ENCODE data around the gene LRP1-AS.
A peak's percentile ranks its signal among the peaks of the same experiment; 100 is the strongest.

LRP1-AS gene

DNA sequence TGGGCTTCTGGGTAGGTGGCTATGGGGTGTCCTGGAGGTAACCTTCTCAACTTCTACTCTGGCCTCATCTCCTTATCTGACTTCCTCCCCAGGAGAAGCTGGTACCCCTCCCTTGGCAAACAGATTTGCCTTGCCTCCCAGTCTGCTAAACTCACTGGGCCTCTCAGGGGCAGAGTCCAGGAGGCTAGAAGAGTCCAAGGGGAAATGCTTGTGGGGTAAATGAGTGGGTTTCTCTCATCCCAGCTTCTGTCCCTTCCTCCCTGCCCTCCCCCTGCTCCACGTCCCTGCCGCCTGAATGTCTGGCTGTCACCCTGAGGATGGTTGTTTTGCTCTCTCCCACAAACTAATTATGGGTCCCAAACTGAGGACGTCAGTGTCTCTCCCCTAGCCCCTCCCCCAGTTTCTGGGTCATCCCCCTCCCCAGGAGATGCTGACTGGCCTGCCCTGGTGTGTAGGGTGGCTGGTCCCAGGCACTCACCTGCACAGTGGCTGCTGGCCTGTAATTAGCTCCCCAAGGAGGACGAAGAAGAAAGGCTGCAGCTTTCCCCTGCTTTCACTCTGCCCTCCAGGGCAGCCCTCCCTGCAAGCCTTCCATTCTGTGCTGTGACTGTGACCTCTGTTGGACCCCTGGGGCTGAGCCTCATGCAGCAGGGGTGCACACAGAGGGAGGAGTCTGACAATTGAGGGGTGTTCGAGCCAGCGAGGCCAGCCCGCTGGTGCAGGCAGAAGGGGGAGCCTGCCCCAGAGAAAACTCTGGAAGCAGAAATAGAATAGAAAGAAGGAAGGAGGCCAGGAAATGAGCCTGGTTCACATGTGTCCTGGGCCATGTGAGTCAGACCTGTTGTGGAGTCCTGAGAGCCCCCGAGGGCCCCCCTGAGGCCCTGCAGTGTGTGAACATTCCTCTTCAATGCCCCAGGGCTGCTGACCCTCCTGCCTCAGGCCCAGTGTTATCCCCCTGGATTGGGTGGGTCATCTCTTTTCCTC is at the start of gene LRP1-AS:
Gene LRP1-AS, minus strand, starts transcription at position 659 of the 984 bp plus-strand sequence.
- no peak for DNase-seq

DNA sequence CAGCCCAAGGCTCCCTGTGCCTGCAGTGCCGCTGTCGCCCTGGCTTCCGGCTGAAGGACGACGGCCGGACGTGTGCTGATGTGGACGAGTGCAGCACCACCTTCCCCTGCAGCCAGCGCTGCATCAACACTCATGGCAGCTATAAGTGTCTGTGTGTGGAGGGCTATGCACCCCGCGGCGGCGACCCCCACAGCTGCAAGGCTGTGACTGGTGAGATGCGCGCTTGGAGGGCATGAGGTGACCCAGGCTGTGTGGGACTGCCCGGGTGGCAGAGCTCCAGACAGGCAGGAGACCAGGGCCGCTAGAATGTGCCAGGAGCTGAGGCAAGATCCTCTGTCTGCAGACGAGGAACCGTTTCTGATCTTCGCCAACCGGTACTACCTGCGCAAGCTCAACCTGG is 49.5 kb upstream of the LRP1-AS start:
- DNase-seq = no peak

DNA sequence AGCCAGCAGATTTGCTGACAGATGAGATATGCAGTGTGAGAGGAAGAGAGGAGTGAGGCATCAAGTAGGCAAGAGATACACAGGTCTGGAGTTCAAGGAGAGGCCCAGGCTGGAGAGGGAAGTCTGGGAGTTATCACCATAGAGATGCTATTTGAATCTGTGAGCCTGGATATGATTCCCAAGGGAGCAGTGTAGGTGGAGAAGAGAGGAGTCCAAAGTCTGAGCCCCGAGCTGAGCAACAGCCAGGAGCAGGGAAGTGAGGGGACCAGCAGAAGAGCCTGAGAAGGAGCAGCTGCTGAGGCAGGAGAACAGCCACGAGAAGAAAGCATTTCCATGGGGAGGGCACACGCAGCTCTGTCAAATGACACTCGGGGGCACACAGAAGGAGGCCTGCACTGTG is 49.0 kb upstream of the LRP1-AS start:
- DNase-seq = no peak

DNA sequence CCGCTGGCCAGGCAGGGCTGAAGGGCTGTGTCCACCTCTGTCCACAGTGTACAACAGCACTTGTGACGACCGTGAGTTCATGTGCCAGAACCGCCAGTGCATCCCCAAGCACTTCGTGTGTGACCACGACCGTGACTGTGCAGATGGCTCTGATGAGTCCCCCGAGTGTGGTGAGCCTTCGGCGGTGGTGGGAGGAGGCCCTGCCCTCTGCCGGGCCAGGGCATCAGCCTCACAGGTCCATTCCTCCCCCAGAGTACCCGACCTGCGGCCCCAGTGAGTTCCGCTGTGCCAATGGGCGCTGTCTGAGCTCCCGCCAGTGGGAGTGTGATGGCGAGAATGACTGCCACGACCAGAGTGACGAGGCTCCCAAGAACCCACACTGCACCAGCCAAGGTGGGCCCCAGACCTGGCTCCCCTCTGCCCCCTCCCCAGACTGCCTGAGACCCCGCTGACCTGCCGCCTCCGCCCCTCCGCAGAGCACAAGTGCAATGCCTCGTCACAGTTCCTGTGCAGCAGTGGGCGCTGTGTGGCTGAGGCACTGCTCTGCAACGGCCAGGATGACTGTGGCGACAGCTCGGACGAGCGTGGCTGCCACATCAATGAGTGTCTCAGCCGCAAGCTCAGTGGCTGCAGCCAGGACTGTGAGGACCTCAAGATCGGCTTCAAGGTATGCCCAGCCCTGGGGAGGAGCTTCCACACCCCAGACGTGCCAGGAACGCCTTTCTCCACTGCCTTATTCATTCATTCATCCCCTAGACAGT is 48.4 kb upstream of the LRP1-AS start:
- DNase-seq = no peak

DNA sequence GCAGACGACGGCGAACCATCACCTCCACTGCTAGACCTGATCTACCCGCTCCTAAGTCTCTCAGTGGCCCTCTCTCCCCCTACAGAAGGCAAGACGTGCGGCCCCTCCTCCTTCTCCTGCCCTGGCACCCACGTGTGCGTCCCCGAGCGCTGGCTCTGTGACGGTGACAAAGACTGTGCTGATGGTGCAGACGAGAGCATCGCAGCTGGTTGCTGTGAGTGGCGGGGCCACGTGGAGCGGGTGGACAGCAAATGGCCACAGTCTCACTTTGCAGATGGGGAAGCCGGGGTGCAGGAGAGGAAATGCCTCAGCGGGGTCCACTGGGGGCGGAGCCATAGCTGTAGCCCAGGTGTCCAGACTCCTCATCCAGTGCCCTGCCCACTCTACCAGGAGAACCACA is 47.8 kb upstream of the LRP1-AS start:
- DNase-seq = no peak

DNA sequence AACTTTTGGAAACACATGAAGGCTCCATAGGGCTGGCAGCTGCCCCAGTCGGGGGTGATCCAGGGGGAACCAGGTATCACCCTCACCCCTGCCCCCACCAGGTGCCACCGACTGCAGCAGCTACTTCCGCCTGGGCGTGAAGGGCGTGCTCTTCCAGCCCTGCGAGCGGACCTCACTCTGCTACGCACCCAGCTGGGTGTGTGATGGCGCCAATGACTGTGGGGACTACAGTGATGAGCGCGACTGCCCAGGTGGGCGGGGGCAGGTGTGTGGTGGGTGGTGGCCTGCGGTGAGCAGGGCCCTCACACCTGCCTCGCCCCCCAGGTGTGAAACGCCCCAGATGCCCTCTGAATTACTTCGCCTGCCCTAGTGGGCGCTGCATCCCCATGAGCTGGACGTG is 46.8 kb upstream of the LRP1-AS start:
- DNase-seq = no peak

DNA sequence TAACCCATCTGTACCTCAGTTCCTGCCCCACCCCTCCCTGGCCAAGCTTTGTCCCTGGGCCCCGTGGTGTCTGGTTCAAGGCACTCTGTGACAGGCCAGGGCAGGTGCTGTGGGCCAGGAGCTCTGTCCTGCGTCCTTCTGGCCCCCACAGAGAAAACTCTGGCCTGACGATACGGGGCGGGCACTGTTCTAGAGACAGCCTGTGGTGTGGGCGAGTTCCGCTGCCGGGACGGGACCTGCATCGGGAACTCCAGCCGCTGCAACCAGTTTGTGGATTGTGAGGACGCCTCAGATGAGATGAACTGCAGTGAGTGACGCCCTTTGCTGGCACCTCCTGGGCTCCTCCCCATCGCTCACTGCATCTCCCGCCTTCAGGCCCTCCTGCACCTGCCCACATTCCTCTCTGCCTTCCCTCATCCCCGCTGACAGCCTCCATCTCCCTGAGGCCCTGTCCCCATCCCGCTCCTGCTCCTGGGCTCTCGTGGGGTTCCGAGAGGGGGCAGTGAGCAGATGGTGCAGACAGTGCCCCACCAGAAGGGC is 46.4 kb upstream of the LRP1-AS start:
- no peak for DNase-seq

DNA sequence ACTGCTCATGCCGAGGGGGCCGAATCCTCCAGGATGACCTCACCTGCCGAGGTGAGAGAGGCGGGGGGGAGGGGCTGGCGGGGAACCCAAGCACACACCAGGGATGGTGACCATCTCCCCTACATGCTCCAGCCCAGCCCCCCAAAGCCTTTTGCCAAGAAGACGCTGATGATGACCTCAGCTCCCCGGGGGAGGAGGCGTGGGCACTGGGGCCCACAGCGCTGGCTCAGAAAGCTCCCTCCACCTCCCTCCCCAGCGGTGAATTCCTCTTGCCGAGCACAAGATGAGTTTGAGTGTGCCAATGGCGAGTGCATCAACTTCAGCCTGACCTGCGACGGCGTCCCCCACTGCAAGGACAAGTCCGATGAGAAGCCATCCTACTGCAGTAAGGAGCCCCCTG is 45.5 kb upstream of the LRP1-AS start:
- no peak for DNase-seq

DNA sequence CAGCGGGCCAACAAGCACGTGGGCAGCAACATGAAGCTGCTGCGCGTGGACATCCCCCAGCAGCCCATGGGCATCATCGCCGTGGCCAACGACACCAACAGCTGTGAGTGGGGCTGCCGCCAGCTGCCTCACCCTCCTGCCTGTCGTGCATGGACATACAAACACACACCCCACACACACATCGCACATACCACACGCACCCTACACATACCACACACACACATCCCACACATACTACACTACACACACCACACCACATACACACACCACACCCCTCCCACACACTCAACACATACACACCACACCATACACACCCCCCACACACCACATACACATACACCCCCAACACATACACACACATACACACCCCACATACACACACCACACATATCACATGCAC is 44.0 kb upstream of the LRP1-AS start:
- DNase-seq = no peak

DNA sequence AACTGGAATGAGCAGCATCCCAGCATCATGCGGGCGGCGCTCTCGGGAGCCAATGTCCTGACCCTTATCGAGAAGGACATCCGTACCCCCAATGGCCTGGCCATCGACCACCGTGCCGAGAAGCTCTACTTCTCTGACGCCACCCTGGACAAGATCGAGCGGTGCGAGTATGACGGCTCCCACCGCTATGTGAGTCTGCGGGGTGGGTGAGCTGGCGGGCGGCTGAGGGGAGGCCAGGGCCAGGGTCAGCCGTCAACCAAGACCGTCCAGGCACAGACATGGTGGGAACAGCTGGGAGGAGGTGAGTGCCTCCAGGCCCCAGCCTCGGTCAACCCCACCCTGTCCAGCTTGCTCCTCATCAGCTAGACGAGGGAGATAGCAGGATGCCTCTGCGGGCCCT is 43.4 kb upstream of the LRP1-AS start:
- DNase-seq = no peak

DNA sequence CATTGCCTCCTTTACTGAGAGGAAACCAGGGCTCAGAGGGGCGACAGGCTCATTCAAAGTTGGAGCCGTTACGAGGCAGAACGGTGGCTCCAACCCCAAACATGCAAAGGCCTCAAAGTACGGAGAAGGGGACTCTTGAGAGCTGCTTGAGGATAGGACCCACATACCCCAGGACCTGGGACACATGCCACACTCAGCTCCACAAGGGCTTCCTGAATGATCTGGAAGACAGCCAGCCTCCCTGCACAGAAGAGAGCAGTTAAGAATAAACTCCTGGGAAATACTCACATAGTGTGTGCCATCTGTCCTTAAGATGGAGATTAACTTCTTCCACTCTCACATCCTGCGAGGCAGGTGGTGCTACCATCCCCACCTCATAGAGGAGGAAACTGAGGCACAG is 42.6 kb upstream of the LRP1-AS start:
- no peak for DNase-seq

DNA sequence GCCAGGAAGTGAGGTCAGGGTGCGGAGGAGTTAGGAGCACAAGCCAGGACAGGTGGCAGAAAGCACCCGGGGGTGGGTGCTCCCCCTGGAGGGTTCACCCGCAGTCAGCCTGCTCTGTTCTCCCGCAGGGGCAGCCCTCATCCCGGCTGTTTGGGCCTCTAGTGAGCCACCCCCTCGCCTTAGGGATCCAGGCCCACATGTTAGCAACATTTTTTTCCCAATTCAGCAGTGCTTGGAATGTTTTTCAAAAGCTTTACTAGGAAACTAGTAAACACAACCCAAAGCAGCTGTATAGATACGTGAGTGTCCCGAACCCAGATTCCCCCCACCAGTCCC is 40.6 kb upstream of the LRP1-AS start:
- DNase-seq = no peak

DNA sequence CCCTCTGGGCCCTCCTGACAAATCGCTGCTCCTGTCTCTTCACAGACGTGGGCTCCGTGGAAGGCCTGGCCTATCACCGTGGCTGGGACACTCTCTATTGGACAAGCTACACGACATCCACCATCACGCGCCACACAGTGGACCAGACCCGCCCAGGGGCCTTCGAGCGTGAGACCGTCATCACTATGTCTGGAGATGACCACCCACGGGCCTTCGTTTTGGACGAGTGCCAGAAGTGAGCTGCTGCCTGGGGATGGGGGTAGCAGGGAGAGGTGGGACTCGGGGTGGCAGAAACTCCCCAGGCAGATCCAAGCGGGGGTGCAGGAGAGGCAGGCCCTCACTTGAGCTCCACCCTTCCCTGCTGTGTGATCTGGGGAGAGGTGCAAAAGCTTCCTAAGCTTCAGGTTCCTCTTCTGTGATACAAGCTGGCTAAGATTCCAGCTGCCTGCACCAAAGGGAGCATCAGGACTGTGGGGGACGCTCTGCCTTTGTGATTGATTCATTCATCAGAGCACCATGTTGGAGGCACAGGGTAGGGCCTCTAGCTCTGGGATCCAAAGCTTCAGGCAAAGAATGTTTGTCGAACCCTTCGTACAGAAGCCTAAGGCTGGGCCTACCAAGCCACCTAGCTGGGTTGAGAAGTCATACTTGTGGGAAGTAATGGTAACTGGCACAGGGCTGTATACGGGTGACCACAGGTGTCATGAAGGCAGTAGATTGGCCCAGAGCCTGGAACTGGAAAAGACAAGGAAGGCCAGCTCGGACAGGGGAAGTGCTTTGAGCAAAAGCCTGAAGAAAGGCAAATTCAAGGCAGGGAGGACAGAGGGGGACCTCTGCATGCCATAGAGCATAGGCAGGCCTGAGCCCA is 40.0 kb upstream of the LRP1-AS start:
- no peak for DNase-seq

DNA sequence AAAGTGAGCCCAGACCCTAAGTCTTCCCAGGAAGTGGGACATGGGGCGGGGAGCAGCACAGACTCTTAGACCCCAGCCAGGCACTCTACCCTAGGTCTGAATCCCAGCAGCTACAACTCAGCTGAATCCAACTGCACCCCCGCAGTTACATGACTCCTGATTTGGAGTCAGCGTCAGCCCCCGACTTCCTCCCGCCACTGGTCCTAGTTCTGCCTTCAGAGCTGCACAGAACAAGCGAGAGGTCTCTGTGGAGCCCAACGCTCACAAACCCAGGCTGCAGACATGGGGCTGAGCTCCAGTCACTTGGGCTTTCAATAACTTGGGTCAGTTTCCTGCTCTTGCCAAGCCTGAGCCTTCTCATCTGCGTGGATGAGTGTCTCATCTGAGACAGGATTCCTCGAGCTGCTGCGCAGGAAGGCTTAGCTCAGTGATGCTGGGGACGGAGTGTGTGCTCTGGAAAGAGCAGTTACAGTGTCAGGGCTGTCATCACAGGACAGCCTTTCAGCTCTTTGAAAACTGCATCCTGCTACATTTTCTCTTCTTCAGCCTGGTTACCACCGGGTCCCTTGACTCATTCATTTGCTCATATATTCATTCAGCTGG is 38.6 kb upstream of the LRP1-AS start:
- DNase-seq = no peak

DNA sequence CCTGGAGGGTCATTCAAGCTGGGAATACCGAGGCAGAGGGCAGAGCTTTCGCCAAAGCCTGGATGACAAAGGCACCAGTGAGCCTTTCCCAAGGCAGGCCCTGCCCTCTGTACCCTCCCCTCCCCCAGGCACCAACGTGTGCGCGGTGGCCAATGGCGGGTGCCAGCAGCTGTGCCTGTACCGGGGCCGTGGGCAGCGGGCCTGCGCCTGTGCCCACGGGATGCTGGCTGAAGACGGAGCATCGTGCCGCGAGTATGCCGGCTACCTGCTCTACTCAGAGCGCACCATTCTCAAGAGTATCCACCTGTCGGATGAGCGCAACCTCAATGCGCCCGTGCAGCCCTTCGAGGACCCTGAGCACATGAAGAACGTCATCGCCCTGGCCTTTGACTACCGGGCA is 38.0 kb upstream of the LRP1-AS start:
- no peak for DNase-seq

DNA sequence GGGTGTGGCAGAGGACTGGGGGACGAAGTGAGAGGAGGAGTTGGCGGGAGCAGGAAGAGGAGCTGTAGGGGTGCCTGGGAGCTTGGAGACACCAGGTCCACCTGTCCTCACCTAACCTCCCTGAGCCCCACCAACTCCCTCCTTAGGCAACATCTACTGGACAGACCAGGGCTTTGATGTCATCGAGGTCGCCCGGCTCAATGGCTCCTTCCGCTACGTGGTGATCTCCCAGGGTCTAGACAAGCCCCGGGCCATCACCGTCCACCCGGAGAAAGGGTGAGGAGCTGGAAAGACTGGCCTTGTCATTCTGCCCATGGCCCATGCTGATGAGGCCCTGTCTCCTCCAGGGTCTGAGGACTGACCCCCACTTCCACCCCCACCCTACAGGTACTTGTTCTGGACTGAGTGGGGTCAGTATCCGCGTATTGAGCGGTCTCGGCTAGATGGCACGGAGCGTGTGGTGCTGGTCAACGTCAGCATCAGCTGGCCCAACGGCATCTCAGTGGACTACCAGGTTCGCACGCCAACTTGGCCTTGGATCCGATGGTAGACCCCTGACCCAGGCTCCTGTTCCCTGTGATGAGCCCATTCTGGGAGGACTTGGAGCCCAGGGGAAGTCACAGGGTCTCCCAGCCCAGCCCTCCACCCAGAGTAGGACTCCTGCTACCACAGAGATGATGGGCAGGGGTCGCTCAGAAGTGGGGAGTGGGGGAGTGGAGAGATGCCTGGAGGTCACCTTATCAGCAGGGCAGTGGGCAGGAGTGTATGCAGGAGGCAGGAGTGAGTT is 36.7 kb upstream of the LRP1-AS start:
- no peak for DNase-seq

DNA sequence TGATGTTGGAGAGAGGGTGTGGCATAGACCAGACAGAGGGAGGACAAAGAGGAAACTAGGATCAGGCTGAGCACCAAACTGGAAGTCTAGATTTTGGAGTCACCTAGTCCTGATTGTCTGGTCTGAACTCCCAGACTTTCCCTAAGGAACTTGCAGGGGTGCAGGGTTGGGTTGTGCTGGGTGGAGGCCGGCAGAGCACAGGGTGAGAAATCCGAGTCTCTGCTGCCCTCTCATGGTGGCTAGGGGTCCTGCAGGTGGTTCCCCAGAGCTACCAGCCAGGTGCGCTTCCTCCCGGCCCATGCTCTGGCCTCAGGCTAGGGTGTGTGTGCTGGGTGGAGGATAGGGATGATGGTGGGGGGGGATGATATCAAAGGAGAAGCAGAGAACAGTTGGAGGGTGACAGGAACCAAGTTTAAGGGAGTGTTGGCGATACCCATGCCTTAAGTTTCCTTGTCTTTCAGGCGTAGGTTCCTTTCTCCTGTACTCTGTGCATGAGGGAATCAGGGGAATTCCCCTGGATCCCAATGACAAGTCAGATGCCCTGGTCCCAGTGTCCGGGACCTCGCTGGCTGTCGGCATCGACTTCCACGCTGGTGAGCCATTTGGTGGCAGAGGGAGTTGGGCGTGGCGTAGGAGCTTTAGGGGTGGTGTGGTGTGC is 35.6 kb upstream of the LRP1-AS start:
- DNase-seq = peak; percentile 75

DNA sequence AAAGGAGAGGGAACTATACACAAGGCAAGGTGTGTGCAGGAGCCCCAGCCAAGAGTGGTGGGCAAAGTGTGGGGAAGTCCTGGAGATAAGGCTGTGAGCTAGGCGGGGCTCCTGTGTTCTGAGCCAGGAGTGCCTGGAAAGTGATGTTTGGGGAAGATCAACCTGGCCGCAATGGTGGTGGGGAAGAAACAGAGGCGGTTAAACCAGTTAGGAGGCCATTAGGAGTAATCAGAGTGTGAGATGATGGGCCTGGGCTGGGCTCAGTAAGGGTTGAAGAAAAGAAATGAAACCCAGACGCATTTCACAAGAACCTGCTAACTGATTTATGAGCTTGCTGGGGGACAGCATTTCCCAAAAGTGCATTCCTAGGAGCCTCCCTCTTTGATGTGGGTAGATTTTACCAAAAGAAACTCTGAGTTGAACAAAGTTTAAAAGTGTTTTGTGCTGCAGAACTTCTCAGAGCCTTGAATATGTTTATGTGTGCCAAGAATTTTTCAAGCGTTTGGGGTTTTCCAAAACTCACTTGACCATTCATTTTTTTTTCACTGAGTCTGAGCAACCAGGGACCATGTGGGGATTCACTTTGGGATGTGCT is 34.2 kb upstream of the LRP1-AS start:
- DNase-seq = no peak

DNA sequence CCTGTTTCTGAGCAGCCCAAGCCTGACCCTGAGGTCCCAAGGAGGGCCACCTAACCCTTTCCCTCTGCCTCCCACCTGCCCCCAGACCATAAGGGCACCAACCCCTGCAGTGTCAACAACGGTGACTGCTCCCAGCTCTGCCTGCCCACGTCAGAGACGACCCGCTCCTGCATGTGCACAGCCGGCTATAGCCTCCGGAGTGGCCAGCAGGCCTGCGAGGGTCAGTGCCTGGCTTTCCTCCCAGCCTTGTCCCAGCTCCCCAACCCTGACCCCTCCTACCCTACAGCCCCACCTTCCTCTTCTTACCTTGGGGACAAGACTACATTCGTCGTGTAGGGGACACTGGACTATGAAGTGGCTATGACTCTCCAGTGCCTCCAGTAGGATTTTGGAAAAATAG is 33.7 kb upstream of the LRP1-AS start:
- no peak for DNase-seq

DNA sequence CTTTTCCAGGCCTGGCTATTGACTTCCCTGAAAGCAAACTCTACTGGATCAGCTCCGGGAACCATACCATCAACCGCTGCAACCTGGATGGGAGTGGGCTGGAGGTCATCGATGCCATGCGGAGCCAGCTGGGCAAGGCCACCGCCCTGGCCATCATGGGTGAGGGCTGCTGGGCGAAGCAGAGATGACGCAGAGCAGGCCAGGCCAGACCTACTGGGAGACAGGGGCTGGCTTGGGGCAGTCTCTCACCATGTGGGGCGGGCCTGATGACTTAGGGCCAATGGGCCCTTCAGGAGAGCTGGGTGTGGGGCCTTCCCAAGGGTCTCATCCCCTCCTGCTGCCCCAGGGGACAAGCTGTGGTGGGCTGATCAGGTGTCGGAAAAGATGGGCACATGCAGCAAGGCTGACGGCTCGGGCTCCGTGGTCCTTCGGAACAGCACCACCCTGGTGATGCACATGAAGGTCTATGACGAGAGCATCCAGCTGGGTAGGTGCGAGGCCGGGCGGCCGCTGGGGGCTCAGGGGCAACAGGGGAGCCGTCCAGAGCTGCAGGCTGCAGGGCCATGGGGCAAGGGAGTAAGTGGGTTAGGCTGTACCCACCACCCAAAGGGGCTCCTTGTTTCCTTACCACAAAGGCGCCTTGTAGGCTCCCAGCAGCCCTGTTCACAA is 33.0 kb upstream of the LRP1-AS start:
- DNase-seq = no peak

Measured in NCI-H146 (cell line).